ENCODE data around the gene GPX3.

Gene GPX3

DNA sequence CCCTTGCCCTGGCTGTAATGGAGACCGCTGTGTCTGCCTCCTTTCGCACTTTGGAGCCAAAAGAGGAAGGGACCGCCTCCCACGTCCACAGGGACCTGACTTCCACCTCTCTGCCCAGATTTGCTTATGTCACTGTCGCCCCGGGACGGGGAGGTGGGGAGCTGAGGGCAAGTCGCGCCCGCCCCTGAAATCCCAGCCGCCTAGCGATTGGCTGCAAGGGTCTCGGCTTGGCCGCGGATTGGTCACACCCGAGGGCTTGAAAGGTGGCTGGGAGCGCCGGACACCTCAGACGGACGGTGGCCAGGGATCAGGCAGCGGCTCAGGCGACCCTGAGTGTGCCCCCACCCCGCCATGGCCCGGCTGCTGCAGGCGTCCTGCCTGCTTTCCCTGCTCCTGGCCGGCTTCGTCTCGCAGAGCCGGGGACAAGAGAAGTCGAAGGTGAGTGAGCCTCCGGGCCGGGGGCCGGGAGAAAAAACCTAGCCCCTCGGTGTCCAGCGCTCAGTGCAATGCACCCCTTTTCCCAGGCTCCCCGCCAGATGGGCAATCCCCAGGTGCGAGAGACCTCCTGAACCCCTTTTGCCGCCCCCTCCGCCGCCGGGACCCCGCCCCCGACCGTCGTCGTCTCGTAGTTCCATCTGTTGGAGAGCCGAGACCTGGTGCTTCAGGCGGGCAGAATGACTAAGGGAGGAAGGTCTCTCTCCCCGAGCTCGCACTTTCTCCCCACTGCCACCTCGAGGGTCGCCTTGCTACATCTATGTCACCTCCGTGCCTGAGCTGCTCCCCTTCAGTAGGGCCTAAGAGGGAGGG, at the start of gene GPX3:
TSS of gene GPX3 (plus strand) at position 288 of the 807 bp plus-strand sequence. CDS start at position 352, 64 bp downstream.
- no peak for FAIRE-seq

DNA sequence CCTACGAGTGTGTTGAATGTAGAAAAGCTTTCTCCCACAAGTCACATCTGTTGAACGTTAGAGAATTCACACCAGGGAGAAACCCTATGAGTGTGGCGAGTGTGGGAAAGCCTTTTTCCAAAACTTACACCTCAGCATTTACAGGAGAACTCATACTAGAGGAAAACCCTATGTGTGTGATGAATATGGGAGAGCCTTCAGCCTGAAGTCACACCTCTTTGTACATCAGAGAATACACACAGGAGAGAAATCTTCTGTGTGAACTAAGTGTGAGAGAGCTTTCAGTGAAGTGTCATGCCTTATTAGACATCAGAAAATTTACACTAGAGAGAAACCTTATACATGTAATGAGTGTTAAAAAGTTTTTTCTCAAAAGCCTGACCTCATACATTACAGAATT, 41.8 kb upstream of the GPX3 start:
- no peak for FAIRE-seq

- no peak for FAIRE-seq
Measured at GRCh38 chr5:150987746-150988145, 32.6 kb upstream of the GPX3 start.

DNA sequence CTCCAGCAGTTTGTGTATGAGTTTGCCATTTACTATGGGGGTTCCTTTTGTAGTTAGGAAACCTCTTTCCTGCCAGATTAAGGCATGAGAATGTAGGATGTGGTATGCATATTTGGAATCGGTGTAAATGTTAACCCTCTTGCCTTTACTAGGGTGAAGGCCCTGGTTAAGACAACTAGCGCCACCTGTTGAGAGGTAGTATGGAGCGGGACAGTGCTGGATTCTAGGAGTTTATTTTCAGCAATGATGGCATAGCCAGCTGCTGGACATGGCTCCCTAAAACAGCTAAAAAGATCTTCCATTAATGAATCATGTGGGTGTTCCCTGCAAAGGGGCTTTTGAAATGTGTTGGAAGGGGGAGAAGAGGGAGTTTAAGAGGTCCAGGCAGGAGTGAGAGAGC, 30.7 kb upstream of the GPX3 start:
- no peak for FAIRE-seq

DNA sequence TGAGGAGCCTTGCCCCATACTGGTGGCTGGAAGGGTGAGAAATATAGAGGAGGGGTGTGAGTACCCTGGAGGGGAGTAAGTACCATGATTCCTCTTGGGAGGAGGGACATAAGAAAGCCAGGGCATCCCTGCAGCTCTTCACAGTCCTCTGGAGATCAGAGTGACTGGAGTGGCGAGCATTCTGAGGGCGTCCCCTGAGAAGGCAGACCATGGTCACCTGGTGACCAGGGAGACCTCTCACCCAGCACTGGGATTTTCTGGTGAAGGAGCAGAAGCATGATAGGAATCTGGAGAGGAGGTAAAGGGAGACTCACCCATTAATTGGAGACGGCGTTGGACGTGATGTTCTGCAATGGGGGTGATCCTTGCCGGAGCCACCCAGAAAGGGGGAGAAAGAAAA, 27.7 kb upstream of the GPX3 start:
- FAIRE-seq = no peak

DNA sequence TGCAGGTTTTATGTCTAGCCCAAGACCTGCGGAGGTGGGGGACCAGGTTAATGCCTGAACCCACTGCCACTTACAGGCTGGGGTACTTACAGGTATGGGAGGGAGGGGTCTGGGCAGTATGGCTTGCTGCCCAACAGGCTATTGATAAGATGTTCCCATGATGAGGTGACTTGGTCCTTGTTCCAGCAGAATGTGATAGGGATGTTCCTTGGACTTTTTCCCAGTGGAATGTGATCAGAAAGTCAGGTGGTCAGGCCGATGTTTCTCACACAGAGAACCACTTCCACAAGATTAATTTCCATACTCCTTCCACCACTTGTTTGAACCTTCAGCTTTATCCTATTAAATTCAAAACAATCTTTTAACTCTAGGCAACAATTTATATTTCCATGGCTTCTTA, 27.0 kb upstream of the GPX3 start:
- no peak for FAIRE-seq

GRCh38 chr5:150993826-150994412, 26.5 kb upstream of the GPX3 start:
- no peak for FAIRE-seq

- no peak for FAIRE-seq
Measured at GRCh38 chr5:150999704-151000442, 20.5 kb upstream of the GPX3 start.

GRCh38 chr5:151001436-151001835, 19.0 kb upstream of the GPX3 start:
- no peak for FAIRE-seq

GRCh38 chr5:151002250-151002649, 18.1 kb upstream of the GPX3 start:
- FAIRE-seq = no peak

DNA sequence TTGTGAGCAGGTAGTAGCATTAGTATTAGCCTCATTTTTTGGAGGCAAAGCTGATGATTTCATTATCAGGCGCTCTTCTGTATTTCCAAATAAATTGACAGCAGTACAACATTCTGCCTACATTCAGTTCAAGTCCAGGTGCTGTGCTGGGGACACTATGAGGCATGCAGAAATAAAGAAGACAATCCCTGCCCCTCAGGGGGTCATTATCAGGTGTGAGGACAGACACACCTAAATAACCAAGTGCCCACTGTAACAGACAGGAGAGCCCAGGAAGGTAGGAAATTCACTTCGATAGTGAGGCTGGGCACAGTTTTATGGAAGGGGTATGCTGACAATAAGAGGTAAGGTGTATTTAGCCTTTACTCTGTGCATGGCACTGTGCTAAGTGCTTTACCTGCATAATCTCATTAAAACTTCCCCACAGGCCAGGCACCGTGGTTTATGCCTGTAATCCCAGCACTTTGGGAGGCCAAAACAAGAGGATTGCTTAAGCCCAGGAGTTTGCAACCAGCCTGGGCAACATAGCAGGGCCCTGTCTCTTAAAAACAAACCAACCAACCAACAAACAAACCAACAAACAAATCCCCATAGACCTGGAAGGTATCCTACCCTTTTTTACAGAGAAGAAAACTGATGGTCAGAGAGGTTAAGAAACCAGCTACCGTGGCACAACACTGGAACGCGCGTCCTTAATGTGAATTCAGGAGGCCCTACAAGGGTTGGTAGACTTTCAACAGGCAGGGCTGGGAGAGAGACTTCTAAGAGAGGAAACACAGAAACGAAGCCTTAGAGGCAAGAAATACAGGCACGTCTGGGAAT, 17.5 kb upstream of the GPX3 start:
- no peak for FAIRE-seq

- FAIRE-seq = no peak
Measured at GRCh38 chr5:151003503-151003860, 16.9 kb upstream of the GPX3 start.

DNA sequence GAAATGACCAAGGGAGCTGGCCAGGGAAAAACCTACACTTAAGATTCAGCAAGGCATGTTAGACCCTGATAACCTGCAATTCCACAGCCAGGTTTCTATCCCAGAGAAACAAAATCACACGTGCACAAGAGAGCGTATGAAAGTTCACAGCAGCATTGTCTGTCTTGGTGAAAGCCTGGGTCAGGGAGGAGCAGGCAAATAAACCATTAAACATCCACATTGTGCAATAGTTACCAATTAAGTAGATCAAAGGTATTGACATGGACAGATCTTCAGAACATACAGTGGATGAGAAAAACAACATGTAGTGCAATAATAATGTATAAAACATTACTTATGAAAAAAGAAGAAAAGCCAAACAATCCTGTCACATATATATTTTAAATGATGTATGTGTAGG, 15.9 kb upstream of the GPX3 start:
- FAIRE-seq = no peak

- no peak for FAIRE-seq
Measured at GRCh38 chr5:151005187-151005949, 15.0 kb upstream of the GPX3 start.

DNA sequence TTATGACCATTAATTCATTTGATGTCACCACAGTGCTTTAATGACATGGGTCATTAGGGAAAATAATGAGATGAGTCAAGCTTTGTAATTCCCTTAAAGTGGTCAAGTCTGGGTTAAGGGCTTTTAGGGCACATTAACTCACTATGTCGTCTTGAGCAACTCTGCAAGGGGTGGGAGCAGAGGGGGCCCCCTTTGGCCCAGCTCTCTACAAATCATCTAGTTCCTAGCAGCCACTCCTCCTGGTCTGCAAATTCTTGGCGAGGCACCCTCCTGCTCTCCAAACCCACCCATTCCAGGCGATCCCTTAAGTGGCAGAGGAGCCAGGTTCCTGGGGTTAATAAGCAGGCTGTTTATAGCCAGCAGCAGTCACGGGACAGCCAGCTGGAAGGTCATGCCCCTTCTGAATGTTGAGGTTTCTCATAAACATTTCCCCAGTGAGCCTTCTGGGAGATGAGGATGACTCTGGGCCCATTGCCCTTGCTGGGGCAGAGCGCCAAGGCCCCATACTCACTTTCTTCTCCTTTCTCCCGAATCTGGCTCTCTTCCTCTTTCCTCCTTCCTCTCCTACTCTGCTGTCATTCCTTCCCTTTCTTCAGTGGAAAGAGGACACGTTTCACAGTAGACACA, 14.3 kb upstream of the GPX3 start:
- FAIRE-seq = no peak

GRCh38 chr5:151006704-151007334, 13.6 kb upstream of the GPX3 start:
- FAIRE-seq = no peak

DNA sequence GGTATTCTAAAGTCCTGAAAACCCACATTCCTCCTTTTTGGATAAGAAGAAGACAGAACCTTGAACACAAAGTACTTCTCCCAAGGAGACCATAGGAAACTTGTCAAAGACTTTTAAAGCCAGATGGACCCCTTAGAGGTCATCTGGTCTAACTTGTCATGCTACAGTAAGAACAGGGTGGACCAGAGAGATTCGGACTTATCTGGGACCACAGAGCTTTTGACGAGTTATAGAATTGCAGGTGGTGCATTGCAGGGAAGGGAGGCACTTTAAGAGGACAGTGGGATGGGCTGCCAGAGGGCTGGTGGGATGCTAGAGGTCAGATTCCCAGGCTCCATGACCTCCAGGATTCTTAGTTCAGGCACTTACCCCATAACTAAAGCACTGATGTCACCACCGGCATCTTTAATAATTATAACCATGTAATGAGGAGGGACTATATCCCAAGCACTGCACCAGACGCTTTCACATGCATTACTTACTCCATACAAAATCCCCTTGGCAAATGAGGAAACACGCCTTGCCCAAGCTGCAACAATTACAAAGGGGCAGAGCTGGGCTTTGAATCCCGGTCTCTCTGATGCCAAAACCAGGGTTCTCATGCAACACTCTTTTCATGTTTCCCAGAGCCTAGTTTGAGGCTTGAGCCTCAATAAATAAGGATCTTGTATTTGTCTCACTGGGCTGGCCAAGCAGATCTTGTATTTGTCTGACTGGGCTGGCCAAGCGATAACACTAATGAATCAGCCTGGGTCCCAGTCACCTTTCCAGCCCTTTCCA, 12.8 kb upstream of the GPX3 start:
- FAIRE-seq = no peak

DNA sequence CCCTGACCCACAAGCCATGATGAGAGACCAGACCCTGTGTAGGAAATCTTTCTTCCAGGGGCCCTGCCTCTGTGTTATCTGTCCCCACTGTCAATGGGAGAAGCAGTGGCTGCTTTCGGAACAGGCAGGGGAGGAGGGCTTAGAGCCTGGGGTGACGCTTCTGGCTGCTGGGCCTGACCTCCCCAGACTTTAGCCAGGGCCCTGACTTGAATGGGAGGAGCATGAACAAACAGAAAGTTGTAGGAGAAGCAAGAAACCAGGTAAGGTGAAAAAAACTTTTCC, 12.2 kb upstream of the GPX3 start:
- no peak for FAIRE-seq

DNA sequence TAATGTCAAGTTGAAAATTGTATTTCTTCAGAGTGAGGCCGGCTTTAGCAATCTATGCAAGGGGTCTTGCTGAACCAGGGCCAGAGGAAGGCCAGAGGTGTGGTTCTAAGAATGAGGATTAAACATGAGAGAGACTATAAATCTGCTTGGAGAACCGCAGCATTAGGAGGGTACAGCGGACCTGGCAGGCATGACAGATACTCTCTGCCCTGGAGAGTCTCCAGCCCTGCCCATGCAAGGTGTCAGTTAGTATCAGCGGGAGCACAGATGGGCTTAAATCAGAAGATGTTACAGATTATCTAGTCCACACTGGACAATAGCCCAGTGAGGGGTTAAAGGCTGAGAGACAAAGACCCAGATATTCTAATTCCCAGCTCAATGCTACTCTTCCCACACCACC, 11.5 kb upstream of the GPX3 start:
- no peak for FAIRE-seq

- FAIRE-seq = no peak
Measured at GRCh38 chr5:151012862-151013261, 7.5 kb upstream of the GPX3 start.

Data from islet of Langerhans (tissue), 1 donor.